IMR-90 (cell line): ENCODE measurements around the gene NOD1.

Experiments used
- CEBPB ChIP-seq: IDR thresholded peaks from 2 replicates; pipeline ENCODE4 v1.6.1; 2012; ENCODE audit warnings: low read depth, low read length, improper control_type of control experiment
- MAFK ChIP-seq: IDR thresholded peaks from 2 replicates; pipeline ENCODE4 v1.6.1; 2012; ENCODE audit warnings: low read depth, low read length, improper control_type of control experiment
- POLR2A ChIP-seq: IDR thresholded peaks from 2 replicates; pipeline ENCODE4 v1.6.1; 2012; ENCODE audit warnings: mild to moderate bottlenecking, low read depth, low read length
- RCOR1 ChIP-seq: IDR thresholded peaks from 2 replicates; pipeline ENCODE4 v1.6.1; 2012; ENCODE audit warnings: mild to moderate bottlenecking, low read length, improper control_type of control experiment; ENCODE audit not compliant: insufficient replicate concordance
- TF ChIP-seq, protein P1 (sequence below): conservative IDR thresholded peaks from 2 replicates; pipeline ENCODE4 v1.5.1; 2012; ENCODE audit warnings: mild to moderate bottlenecking, low read depth, low read length, improper control_type of control experiment
- TF ChIP-seq, protein P2 (sequence below): fragments of 150-350 bp; IDR thresholded peaks from 2 replicates; pipeline ENCODE4 v1.6.1; 2017; ENCODE audit warnings: mild to moderate bottlenecking, antibody characterized with exemption, low read length, low read depth

DNA sequence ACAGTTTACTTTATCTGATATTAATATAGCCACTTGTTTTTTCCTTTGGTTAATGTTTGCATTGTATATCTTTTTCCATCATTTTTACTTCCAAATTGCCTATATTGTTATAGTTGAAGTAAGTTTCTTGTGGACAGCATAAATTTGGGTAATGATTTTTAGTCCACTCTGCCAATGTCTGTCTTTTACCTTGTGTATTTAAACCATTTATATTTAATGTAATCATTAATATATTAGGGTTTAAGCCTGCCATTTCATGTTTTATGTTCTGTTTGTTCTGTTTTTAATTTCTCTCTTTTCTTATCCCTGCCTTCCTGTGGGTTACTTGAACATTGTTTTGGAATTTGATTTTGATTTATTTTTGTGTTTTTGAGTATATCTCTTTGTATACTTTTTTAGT is 12.8 kb upstream of the NOD1 start:
- TF ChIP-seq, protein P1, sequence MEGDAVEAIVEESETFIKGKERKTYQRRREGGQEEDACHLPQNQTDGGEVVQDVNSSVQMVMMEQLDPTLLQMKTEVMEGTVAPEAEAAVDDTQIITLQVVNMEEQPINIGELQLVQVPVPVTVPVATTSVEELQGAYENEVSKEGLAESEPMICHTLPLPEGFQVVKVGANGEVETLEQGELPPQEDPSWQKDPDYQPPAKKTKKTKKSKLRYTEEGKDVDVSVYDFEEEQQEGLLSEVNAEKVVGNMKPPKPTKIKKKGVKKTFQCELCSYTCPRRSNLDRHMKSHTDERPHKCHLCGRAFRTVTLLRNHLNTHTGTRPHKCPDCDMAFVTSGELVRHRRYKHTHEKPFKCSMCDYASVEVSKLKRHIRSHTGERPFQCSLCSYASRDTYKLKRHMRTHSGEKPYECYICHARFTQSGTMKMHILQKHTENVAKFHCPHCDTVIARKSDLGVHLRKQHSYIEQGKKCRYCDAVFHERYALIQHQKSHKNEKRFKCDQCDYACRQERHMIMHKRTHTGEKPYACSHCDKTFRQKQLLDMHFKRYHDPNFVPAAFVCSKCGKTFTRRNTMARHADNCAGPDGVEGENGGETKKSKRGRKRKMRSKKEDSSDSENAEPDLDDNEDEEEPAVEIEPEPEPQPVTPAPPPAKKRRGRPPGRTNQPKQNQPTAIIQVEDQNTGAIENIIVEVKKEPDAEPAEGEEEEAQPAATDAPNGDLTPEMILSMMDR = no peak
- TF ChIP-seq POLR2A (no peak), RCOR1 (no peak), CEBPB (no peak), MAFK (no peak)
- TF ChIP-seq, protein P2, sequence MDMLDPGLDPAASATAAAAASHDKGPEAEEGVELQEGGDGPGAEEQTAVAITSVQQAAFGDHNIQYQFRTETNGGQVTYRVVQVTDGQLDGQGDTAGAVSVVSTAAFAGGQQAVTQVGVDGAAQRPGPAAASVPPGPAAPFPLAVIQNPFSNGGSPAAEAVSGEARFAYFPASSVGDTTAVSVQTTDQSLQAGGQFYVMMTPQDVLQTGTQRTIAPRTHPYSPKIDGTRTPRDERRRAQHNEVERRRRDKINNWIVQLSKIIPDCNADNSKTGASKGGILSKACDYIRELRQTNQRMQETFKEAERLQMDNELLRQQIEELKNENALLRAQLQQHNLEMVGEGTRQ = no peak
